Left lung (tissue), 10 donors: ENCODE measurements around the gene COL15A1. TPM values are rescaled to one million over a fixed set of nuclear protein-coding genes. Genes with fewer than 3 reads are reported as not detected.

Source experiments
- ATAC-seq: fragments of 200-7000 bp; cut with Tn5 transposase; one replicate; pipeline ENCODE4 v1.9.1; 2020; ENCODE audit warnings: moderate library complexity
- DNase-seq, 4 donors: peaks; one replicate each; pipeline ENCODE4 v3.0.0-alpha.2; 2013 to 2020
- H3K27ac ChIP-seq, 2 donors: fragments of 200-600 bp; sonication (generic) in 1 of 2; one replicate each; pipeline versions ENCODE4 v1.5.0 to v1.8.0; 2020 to 2021
- H3K27me3 ChIP-seq, 2 donors: fragments of 200-600 bp; sonication (generic) in 1 of 2; one replicate each; pipeline versions ENCODE4 v1.5.0 to v1.8.0; 2020 to 2021
- H3K36me3 ChIP-seq, 2 donors: fragments of 200-600 bp; sonication (generic) in 1 of 2; one replicate each; pipeline versions ENCODE4 v1.5.0 to v1.8.0; 2020 to 2021
- H3K4me1 ChIP-seq, 2 donors: fragments of 200-600 bp; one replicate each; pipeline ENCODE4 v1.8.0; 2021
- H3K4me3 ChIP-seq, 2 donors: fragments of 200-600 bp; sonication (generic) in 1 of 2; one replicate each; pipeline versions ENCODE4 v1.5.0 to v1.8.0; 2020 to 2021; ENCODE audit warnings: mild to moderate bottlenecking in 1 of 2
- H3K9me3 ChIP-seq, 2 donors: fragments of 200-600 bp; sonication (generic) in 1 of 2; one replicate each; pipeline versions ENCODE4 v1.5.0 to v1.8.0; 2020 to 2021
- intact Hi-C, 2 donors: fragments of 100-400 bp; cut with DNase I; formaldehyde crosslinking; loops; one replicate each; pipeline versions ENCODE4 v1.11.2 to v1.14.2; 2022
- polyA plus RNA-seq, 6 donors: library from polyadenylated mRNA; unstranded; fragments of 120-200 nt; gene quantifications; one replicate each; pipeline ENCODE4 v1.2.1, GENCODE V29; 2013; ENCODE audit not compliant: insufficient read length in 6 of 6
- total RNA-seq, 2 donors: library from RNA; stranded (reverse); fragmentation: NEBNext Ultra II Directional; extraction: Animal tissue kit (Norgen Biotek cat#: 25700); gene quantifications; one replicate each; pipeline ENCODE4 v1.2.1, GENCODE V29; 2021
- TF ChIP-seq, protein P1 (sequence below), 2 donors: fragments of 200-600 bp; sonication (generic) in 1 of 2; IDR thresholded peaks; one replicate each; pipeline versions ENCODE4 v1.5.0 to v1.8.0; 2021; ENCODE audit warnings: antibody characterized with exemption in 2 of 2
- donor health status: DM: no; HTN: yes; CAD: no.
- donor health status: DM: no; HTN: no; CAD: no.

The COL15A1 gene
- total and polyA plus RNA-seq, 8 donors = 2.4 to 58.4 (median 7.4) TPM

- no peak for DNase-seq
- H3K4me1 ChIP-seq = peaks cover 4 to 84% of the 10 kb centered on the region in 2 donors
- no peak overlapping the region for H3K27ac ChIP-seq
- no peak overlapping the region for H3K4me3 ChIP-seq
- no peaks in the 10 kb centered on the region for H3K9me3 ChIP-seq
- H3K27me3 ChIP-seq = no peaks in the 10 kb centered on the region
- ATAC-seq = no peak
- TF ChIP-seq, protein P1, sequence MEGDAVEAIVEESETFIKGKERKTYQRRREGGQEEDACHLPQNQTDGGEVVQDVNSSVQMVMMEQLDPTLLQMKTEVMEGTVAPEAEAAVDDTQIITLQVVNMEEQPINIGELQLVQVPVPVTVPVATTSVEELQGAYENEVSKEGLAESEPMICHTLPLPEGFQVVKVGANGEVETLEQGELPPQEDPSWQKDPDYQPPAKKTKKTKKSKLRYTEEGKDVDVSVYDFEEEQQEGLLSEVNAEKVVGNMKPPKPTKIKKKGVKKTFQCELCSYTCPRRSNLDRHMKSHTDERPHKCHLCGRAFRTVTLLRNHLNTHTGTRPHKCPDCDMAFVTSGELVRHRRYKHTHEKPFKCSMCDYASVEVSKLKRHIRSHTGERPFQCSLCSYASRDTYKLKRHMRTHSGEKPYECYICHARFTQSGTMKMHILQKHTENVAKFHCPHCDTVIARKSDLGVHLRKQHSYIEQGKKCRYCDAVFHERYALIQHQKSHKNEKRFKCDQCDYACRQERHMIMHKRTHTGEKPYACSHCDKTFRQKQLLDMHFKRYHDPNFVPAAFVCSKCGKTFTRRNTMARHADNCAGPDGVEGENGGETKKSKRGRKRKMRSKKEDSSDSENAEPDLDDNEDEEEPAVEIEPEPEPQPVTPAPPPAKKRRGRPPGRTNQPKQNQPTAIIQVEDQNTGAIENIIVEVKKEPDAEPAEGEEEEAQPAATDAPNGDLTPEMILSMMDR (IDR thresholded peaks at IDR 0.05) = no peak
- H3K36me3 ChIP-seq = no peaks in the 10 kb centered on the region
- intact Hi-C loops = loop anchor here in 1 of 2 donors (10.0 kb wide), 1 partner anchor 62 kb away; no protein-coding TSS in a partner anchor
Observed at GRCh38 chr9:99112750-99113413, 169.2 kb downstream of the COL15A1 start.

- H3K27me3 ChIP-seq = no peaks in the 10 kb centered on the region
- peaks cover 1 to 81% of the 10 kb centered on the region in 2 donors for H3K4me1 ChIP-seq
- ATAC-seq (no peak), DNase-seq (no peak)
- H3K4me3 ChIP-seq = no peak overlapping the region
- no peaks in the 10 kb centered on the region for H3K9me3 ChIP-seq
- no peak overlapping the region for H3K27ac ChIP-seq
- no peaks in the 10 kb centered on the region for H3K36me3 ChIP-seq
- TF ChIP-seq, protein P1 (IDR thresholded peaks at IDR 0.05) = no peak
- intact Hi-C loops = loop anchor here in 1 of 2 donors (10.0 kb wide), 1 partner anchor 61 kb away; no protein-coding TSS in a partner anchor
Observed at GRCh38 chr9:99113414-99114048, 169.8 kb downstream of the COL15A1 start.

DNA sequence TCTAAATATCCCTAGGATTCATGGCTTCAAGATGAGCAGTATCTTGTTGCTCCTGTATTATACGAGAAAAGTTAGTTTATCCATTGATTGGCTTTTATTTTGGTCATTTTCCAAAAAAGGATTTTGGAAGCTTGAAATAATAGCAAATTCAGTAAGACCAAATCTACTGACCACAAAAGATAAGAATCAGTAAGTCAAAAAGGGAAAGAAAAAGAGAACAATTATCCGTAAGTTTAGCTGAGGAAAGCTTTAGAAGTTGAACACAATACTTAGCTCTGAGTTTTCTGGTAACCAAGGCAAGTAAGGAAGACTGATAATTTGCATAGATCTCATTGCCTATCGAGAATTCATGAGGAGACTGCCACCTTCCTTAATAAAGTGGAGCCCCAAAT, 170.3 kb downstream of the COL15A1 start:
- Histone ChIP-seq H3K4me3 (no peak overlapping the region), H3K4me1 (peaks cover 0 to 81% of the 10 kb centered on the region in 2 donors)

DNA sequence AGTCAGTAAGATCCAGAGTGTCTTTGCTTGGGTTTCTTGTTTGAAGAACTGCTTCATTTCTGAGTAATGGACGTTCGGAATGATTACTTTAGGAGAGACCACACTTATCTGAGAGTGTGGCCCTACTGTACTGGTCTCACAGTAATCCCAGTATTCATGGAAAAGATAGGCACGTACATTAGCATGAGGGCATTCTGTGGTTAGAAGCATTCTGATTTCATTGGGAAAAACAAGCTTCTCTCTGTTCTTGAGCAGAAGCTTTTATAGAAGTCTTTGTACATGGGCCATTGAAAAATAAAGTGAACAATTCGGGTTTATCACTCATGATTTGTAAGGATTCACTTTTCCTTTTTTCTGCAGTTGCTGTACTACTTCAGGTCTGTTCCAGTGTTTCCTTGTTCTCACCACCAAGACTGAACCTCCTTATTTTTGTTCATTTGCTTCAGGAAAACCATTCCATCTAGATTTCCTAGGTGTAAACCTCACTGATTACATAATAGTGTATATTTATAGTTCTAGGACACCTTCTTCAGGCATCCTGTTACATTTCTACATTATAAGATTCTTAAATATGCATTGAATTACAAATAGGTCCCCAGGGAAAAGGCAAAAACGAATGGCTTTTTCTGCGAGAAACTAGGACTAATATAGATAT, 171.3 kb downstream of the COL15A1 start:
- Histone ChIP-seq H3K9me3 (no peaks in the 10 kb centered on the region), H3K4me3 (no peak overlapping the region), H3K36me3 (no peaks in the 10 kb centered on the region), H3K27me3 (no peaks in the 10 kb centered on the region), H3K27ac (no peak overlapping the region), H3K4me1 (peaks cover 0 to 81% of the 10 kb centered on the region in 2 donors)
- TF ChIP-seq, protein P1 (IDR thresholded peaks at IDR 0.05) = no peak
- intact Hi-C loops = loop anchor here in 1 of 2 donors (10.0 kb wide), 1 partner anchor 60 kb away; no protein-coding TSS in a partner anchor
- ATAC-seq (no peak), DNase-seq (no peak)

More for the DNA sequence above, 170.3 kb downstream of the COL15A1 start:
- TF ChIP-seq, protein P1 (IDR thresholded peaks at IDR 0.05) = no peak
- ATAC-seq = no peak
- no peaks in the 10 kb centered on the region for H3K36me3 ChIP-seq
- no peaks in the 10 kb centered on the region for H3K27me3 ChIP-seq
- intact Hi-C loops = loop anchor here in 1 of 2 donors (10.0 kb wide), 1 partner anchor 61 kb away; no protein-coding TSS in a partner anchor
- DNase-seq = no peak
- H3K9me3 ChIP-seq = no peaks in the 10 kb centered on the region
- no peak overlapping the region for H3K27ac ChIP-seq

DNA sequence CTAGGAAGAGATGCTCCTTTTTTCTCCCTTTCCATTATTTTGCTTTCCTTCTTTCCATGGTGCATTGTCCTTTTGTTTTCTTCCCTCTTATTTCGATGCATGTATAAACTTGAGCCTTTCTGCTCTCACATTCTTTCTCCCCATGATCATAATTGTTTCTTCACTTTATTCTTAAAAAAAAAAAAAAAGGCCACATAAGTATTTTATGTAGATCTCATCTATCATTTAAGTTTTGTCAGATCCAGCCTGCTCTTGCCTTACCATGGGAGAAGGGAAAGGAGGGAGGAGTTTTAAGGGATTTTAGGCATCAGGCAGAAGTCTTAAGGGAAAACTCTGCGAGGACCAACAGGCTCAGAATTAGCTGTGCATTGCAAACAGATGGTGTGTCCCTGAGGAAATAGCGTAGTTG, 172.3 kb downstream of the COL15A1 start:
- intact Hi-C loops = loop anchor here in 1 of 2 donors (10.0 kb wide), 1 partner anchor 59 kb away; no protein-coding TSS in a partner anchor
- H3K27ac ChIP-seq = no peak overlapping the region
- H3K36me3 ChIP-seq = no peaks in the 10 kb centered on the region
- DNase-seq (no peak), ATAC-seq (no peak)
- no peak overlapping the region for H3K4me3 ChIP-seq
- TF ChIP-seq, protein P1 (IDR thresholded peaks at IDR 0.05) = no peak
- peaks cover 0 to 81% of the 10 kb centered on the region in 2 donors for H3K4me1 ChIP-seq
- H3K27me3 ChIP-seq = no peaks in the 10 kb centered on the region
- no peaks in the 10 kb centered on the region for H3K9me3 ChIP-seq
